Left ventricle myocardium inferior (tissue), 1 donor: ENCODE measurements around the gene CAPN8. TPM values are rescaled to one million over a fixed set of nuclear protein-coding genes. Genes with fewer than 3 reads are reported as not detected.

Experiments used
- DNase-seq: peaks from one replicate; pipeline ENCODE4 v3.0.0-alpha.2; 2020
- H3K27ac ChIP-seq: fragments of 200-600 bp; replicated peaks from 2 replicates; pipeline ENCODE4 v1.8.0; 2021
- H3K27me3 ChIP-seq: fragments of 200-600 bp; 2 replicates; pipeline ENCODE4 v1.8.0; 2021; ENCODE audit warnings: low read depth
- H3K36me3 ChIP-seq: fragments of 200-600 bp; 2 replicates; pipeline ENCODE4 v1.8.0; 2021
- H3K4me1 ChIP-seq: fragments of 200-600 bp; 2 replicates; pipeline ENCODE4 v1.8.0; 2021
- H3K4me3 ChIP-seq: fragments of 200-600 bp; 2 replicates; pipeline ENCODE4 v1.8.0; 2021; ENCODE audit warnings: mild to moderate bottlenecking, moderate library complexity
- H3K9me3 ChIP-seq: fragments of 200-600 bp; replicated peaks from 2 replicates; pipeline ENCODE4 v1.8.0; 2021
- CTCF ChIP-seq: fragments of 200-600 bp; IDR thresholded peaks from 2 replicates; pipeline ENCODE4 v1.8.0; 2021; ENCODE audit warnings: antibody characterized with exemption, mild to moderate bottlenecking, borderline replicate concordance
- intact Hi-C: fragments of 100-400 bp; cut with micrococcal nuclease; formaldehyde crosslinking; loops from one replicate; pipeline ENCODE4 v1.11.0; 2022
- total RNA-seq: library from RNA; stranded (reverse); fragmentation: NEBNext Ultra II Directional; extraction: Animal tissue kit (Norgen Biotek cat#: 25700); gene quantifications from one replicate; pipeline ENCODE4 v1.2.1, GENCODE V29; 2021
- donor health status: DM: no; HTN: yes; CAD: no; lungs with severe emphysema.

CAPN8 gene
- total RNA-seq, 1 donor from 2014 or later = not detected

- H3K9me3 ChIP-seq = peaks cover 6% of the 10 kb centered on the region
- H3K36me3 ChIP-seq = no peaks in the 10 kb centered on the region
- DNase-seq = no peak
- peaks cover 12% of the 10 kb centered on the region for H3K27me3 ChIP-seq
- intact Hi-C loops = no loop called here
- H3K4me3 ChIP-seq = no peak overlapping the region
- no peaks in the 10 kb centered on the region for H3K4me1 ChIP-seq
- TF ChIP-seq CTCF = no peak
- H3K27ac ChIP-seq = no peak overlapping the region
These were observed 3.7 kb upstream of the CAPN8 start for GRCh38 chr1:223669003-223669795.

- H3K9me3 ChIP-seq = no peaks in the 10 kb centered on the region
- intact Hi-C loops = no loop called here
- H3K27me3 ChIP-seq = peaks cover 16% of the 10 kb centered on the region
- TF ChIP-seq CTCF = no peak
- H3K4me1 ChIP-seq = no peaks in the 10 kb centered on the region
- no peaks in the 10 kb centered on the region for H3K36me3 ChIP-seq
- H3K27ac ChIP-seq = no peak overlapping the region
- no peak for DNase-seq
- H3K4me3 ChIP-seq = no peak overlapping the region
These were observed 2.1 kb upstream of the CAPN8 start for GRCh38 chr1:223667484-223668182.

- DNase-seq = no peak
- TF ChIP-seq CTCF = no peak
- H3K36me3 ChIP-seq = no peaks in the 10 kb centered on the region
- H3K27ac ChIP-seq = no peak overlapping the region
- H3K4me3 ChIP-seq = no peak overlapping the region
- intact Hi-C loops = no loop called here
- H3K27me3 ChIP-seq = peaks cover 17% of the 10 kb centered on the region
- H3K4me1 ChIP-seq = no peaks in the 10 kb centered on the region
- no peaks in the 10 kb centered on the region for H3K9me3 ChIP-seq
These were observed 1.4 kb downstream of the CAPN8 start for GRCh38 chr1:223664106-223664505.

GRCh38 chr1:223662943-223663342, 2.6 kb downstream of the CAPN8 start:
- DNase-seq = no peak
- Histone ChIP-seq H3K4me3 (no peak overlapping the region), H3K36me3 (no peaks in the 10 kb centered on the region), H3K27ac (no peak overlapping the region), H3K9me3 (no peaks in the 10 kb centered on the region), H3K4me1 (no peaks in the 10 kb centered on the region), H3K27me3 (peaks cover 22% of the 10 kb centered on the region)
- TF ChIP-seq CTCF = no peak
- intact Hi-C loops = no loop called here

- Histone ChIP-seq H3K27ac (no peak overlapping the region), H3K4me3 (no peak overlapping the region), H3K27me3 (peaks cover 15% of the 10 kb centered on the region), H3K4me1 (no peaks in the 10 kb centered on the region), H3K9me3 (no peaks in the 10 kb centered on the region), H3K36me3 (no peaks in the 10 kb centered on the region)
- no peak for TF ChIP-seq CTCF
- DNase-seq = no peak
- intact Hi-C loops = no loop called here
These were observed 5.8 kb downstream of the CAPN8 start for GRCh38 chr1:223659711-223660110.
